H9 (cell line): Measurements from ENCODE around the gene SNX5. TPM values are rescaled to one million over a fixed set of nuclear protein-coding genes. Genes with fewer than 3 reads are reported as not detected.

ENCODE experiments used
- DNase-seq: peaks from one replicate; pipeline ENCODE4 v3.0.0-alpha.2; 2017
- H2AFZ ChIP-seq: one replicate; pipeline ENCODE4 v1.6.1; 2013; ENCODE audit warnings: mild to moderate bottlenecking, low read length, control low read depth, moderate library complexity
- H2AK5ac ChIP-seq: 2 replicates; pipeline ENCODE4 v1.6.1; 2013; ENCODE audit warnings: low read length, control low read depth, mixed read lengths; ENCODE audit not compliant: insufficient read length
- H2BK120ac ChIP-seq: one replicate; pipeline ENCODE4 v1.6.1; 2013; ENCODE audit warnings: low read depth, mild to moderate bottlenecking, low read length, control low read depth, inconsistent platforms; ENCODE audit not compliant: poor library complexity, severe bottlenecking
- H2BK12ac ChIP-seq: 2 replicates; pipeline ENCODE4 v1.6.1; 2013; ENCODE audit warnings: low read length, control low read depth, mixed read lengths, low read depth; ENCODE audit not compliant: insufficient read length
- H2BK15ac ChIP-seq: 2 replicates; pipeline ENCODE4 v1.6.1; 2013; ENCODE audit warnings: low read depth, low read length, control low read depth
- H2BK20ac ChIP-seq: one replicate; pipeline ENCODE4 v1.6.1; 2013; ENCODE audit warnings: low read depth, mild to moderate bottlenecking, low read length, control low read depth, inconsistent platforms; ENCODE audit not compliant: poor library complexity, severe bottlenecking
- H2BK5ac ChIP-seq: 2 replicates; pipeline ENCODE4 v1.6.1; 2013; ENCODE audit warnings: low read length, control low read depth, mixed read lengths; ENCODE audit not compliant: insufficient read length
- H3K14ac ChIP-seq: 2 replicates; pipeline ENCODE4 v1.6.1; 2013; ENCODE audit warnings: low read length, control low read depth; ENCODE audit not compliant: insufficient read depth
- H3K18ac ChIP-seq: 2 replicates; pipeline ENCODE4 v1.6.1; 2013; ENCODE audit warnings: low read depth, mild to moderate bottlenecking, mixed read lengths, low read length, control low read depth; ENCODE audit not compliant: insufficient read length
- H3K23ac ChIP-seq: 2 replicates; pipeline ENCODE4 v1.6.1; 2013; ENCODE audit warnings: low read length, control low read depth, mixed read lengths, low read depth; ENCODE audit not compliant: insufficient read length
- H3K23me2 ChIP-seq: 2 replicates; pipeline ENCODE4 v1.6.1; 2013; ENCODE audit warnings: low read depth, mild to moderate bottlenecking, mixed read lengths, low read length, control low read depth; ENCODE audit not compliant: insufficient read length, poor library complexity, severe bottlenecking
- H3K27ac ChIP-seq: 2 replicates; pipeline ENCODE4 v1.5.1; 2013; ENCODE audit warnings: low read length, control low read depth, mixed read lengths, low read depth; ENCODE audit not compliant: insufficient read length
- H3K27me3 ChIP-seq: 2 replicates; pipeline ENCODE4 v1.6.1; 2013; ENCODE audit warnings: low read length, control low read depth, inconsistent platforms; ENCODE audit not compliant: insufficient read depth
- H3K4ac ChIP-seq: 2 replicates; pipeline ENCODE4 v1.6.1; 2013; ENCODE audit warnings: low read depth, mild to moderate bottlenecking, control low read depth, inconsistent platforms, low read length, moderate library complexity
- H3K4me1 ChIP-seq: 2 replicates; pipeline ENCODE4 v1.6.1; 2013; ENCODE audit warnings: low read length, control low read depth, inconsistent platforms; ENCODE audit not compliant: insufficient read depth
- H3K4me2 ChIP-seq: 2 replicates; pipeline ENCODE4 v1.6.1; 2013; ENCODE audit warnings: low read length, control low read depth, mixed read lengths; ENCODE audit not compliant: insufficient read length, insufficient read depth
- H3K56ac ChIP-seq: 2 replicates; pipeline ENCODE4 v1.6.1; 2013; ENCODE audit warnings: low read depth, mild to moderate bottlenecking, mixed read lengths, low read length, control low read depth; ENCODE audit not compliant: insufficient read length
- H3K79me1 ChIP-seq: 2 replicates; pipeline ENCODE4 v1.6.1; 2013; ENCODE audit warnings: low read depth, mild to moderate bottlenecking, moderate library complexity, low read length, control low read depth, inconsistent platforms; ENCODE audit not compliant: insufficient read depth, poor library complexity, severe bottlenecking
- H3K79me2 ChIP-seq: 2 replicates; pipeline ENCODE4 v1.6.1; 2013; ENCODE audit warnings: low read length, control low read depth, inconsistent platforms; ENCODE audit not compliant: insufficient read depth
- H3K9ac ChIP-seq: 2 replicates; pipeline ENCODE4 v1.6.1; 2013; ENCODE audit warnings: low read length, control low read depth, mixed read lengths; ENCODE audit not compliant: insufficient read length; ENCODE audit errors: extremely low read depth
- H3K9me3 ChIP-seq: one replicate; pipeline ENCODE4 v1.6.1; 2013; ENCODE audit warnings: low read depth, low read length, inconsistent platforms; ENCODE audit not compliant: control insufficient read depth
- H3T11ph ChIP-seq: one replicate; pipeline ENCODE4 v1.6.1; 2013; ENCODE audit warnings: mild to moderate bottlenecking, low read length, control low read depth, inconsistent platforms
- H4K20me1 ChIP-seq: one replicate; pipeline ENCODE4 v1.6.1; 2013; ENCODE audit not compliant: control insufficient read depth, insufficient read length, insufficient read depth
- H4K5ac ChIP-seq: 2 replicates; pipeline ENCODE4 v1.6.1; 2013; ENCODE audit warnings: low read depth, mild to moderate bottlenecking, mixed read lengths, low read length, control low read depth; ENCODE audit not compliant: insufficient read length
- H4K8ac ChIP-seq: replicated peaks from 2 replicates; pipeline ENCODE4 v1.6.1; 2013; ENCODE audit warnings: low read length, control low read depth, mixed read lengths, low read depth; ENCODE audit not compliant: insufficient read length
- H4K91ac ChIP-seq: 2 replicates; pipeline ENCODE4 v1.6.1; 2013; ENCODE audit warnings: low read depth, mild to moderate bottlenecking, moderate library complexity, mixed read lengths, low read length, control low read depth; ENCODE audit not compliant: insufficient read length
- H3K27ac Mint-ChIP-seq, 3 experiments: 2 replicates in 2 of 3; 3 replicates in 1 of 3; pipeline ENCODE4 v1.8.0; 2020 to 2021; ENCODE audit warnings: mixed read lengths in 3 of 3, mild to moderate bottlenecking in 1 of 3, moderate library complexity in 1 of 3
- H3K27me3 Mint-ChIP-seq: 2 replicates; pipeline ENCODE4 v1.8.0; 2021; ENCODE audit warnings: low read depth, mild to moderate bottlenecking, moderate library complexity, mixed read lengths
- H3K36me3 Mint-ChIP-seq, 3 experiments: 2 replicates in 2 of 3; 3 replicates in 1 of 3; pipeline ENCODE4 v1.8.0; 2020 to 2021; ENCODE audit warnings: low read depth in 3 of 3, mixed read lengths in 3 of 3; ENCODE audit not compliant: insufficient read depth in 1 of 3
- H3K4me1 Mint-ChIP-seq, 2 experiments: 2 replicates each; pipeline ENCODE4 v1.8.0; 2020; ENCODE audit warnings: mixed read lengths in 2 of 2
- H3K4me3 Mint-ChIP-seq, 2 experiments: 2 replicates in 1 of 2; 3 replicates in 1 of 2; pipeline ENCODE4 v1.8.0; 2020 to 2021; ENCODE audit warnings: mild to moderate bottlenecking in 2 of 2, mixed read lengths in 2 of 2, moderate library complexity in 1 of 2
- H3K9me3 Mint-ChIP-seq, 2 experiments: 2 replicates in 1 of 2; 3 replicates in 1 of 2; pipeline ENCODE4 v1.8.0; 2020; ENCODE audit warnings: mild to moderate bottlenecking in 2 of 2, mixed read lengths in 2 of 2, moderate library complexity in 1 of 2
- CTCF ChIP-seq: fragments of 200-600 bp; sonication (generic); conservative IDR thresholded peaks from 3 replicates; pipeline ENCODE4 v1.8.0; 2021; ENCODE audit warnings: antibody characterized with exemption, mild to moderate bottlenecking
- WGBS: extraction: QIAGEN DNeasy Blood & Tissue Kit; methylation state at CpG from one replicate; pipeline ENCODE4 v1.1.7; 2013; ENCODE audit warnings: missing lambda C conversion rate, low lambda C conversion rate, mixed read lengths; ENCODE audit not compliant: insufficient read length; ENCODE audit errors: extremely low coverage; 5-methylcytosine and 5-hydroxymethylcytosine counted together
- total RNA-seq: library from RNA; stranded (reverse); gene quantifications from 2 replicates; pipeline ENCODE4 v1.2.1, GENCODE V29; 2021

Gene SNX5
- total RNA-seq, 1 experiment from 2014 or later, result 194 TPM

- peaks cover 8% of the 10 kb centered on the region; the same call in 1 of the 2 replicates for H3K4me1 ChIP-seq
- Mint-ChIP-seq H3K4me3 (no peak overlapping the region), H3K9me3 (peaks cover 18 to 30% of the 10 kb centered on the region in 2 experiments), H3K27me3 (no peaks in the 10 kb centered on the region; the same call in none of the 2 replicates), H3K36me3 (peaks cover 9 to 18% (median 12%) of the 10 kb centered on the region in 3 experiments; a peak in 6 of 7 replicates), H3K4me1 (peaks cover 18 to 19% of the 10 kb centered on the region in 2 experiments), H3K27ac (no peak overlapping the region)
- H3K79me2 ChIP-seq, result no peaks in the 10 kb centered on the region
- H2BK120ac ChIP-seq, result no peak overlapping the region
- WGBS, result no CpG with 5 or more reads among the region's 3 CpGs
- H3K9ac ChIP-seq, result no peak overlapping the region
- H2AK5ac ChIP-seq, result no peak overlapping the region
- H4K20me1 ChIP-seq, result no peaks in the 10 kb centered on the region
- no peak for TF ChIP-seq CTCF
- H2AFZ ChIP-seq, result no peak overlapping the region
- DNase-seq, result no peak
- no peak overlapping the region for H3K27ac ChIP-seq
- H4K5ac ChIP-seq, result no peak overlapping the region
- no peaks in the 10 kb centered on the region for H3K27me3 ChIP-seq
- no peak overlapping the region for H2BK20ac ChIP-seq
- no peak overlapping the region for H2BK12ac ChIP-seq
- H3K4ac ChIP-seq, result no peak overlapping the region
- no peak overlapping the region for H3K23ac ChIP-seq
- H3K56ac ChIP-seq, result no peak overlapping the region
- H3K14ac ChIP-seq, result no peak overlapping the region
- no peak overlapping the region for H2BK15ac ChIP-seq
- no peak overlapping the region for H3K18ac ChIP-seq
- H2BK5ac ChIP-seq, result no peak overlapping the region
- H3K79me1 ChIP-seq, result no peaks in the 10 kb centered on the region
- H4K91ac ChIP-seq, result no peak overlapping the region
- H4K8ac ChIP-seq, result no peak overlapping the region
- no peak overlapping the region for H3K4me2 ChIP-seq
- peaks cover 6% of the 10 kb centered on the region for H3K9me3 ChIP-seq
- no peaks in the 10 kb centered on the region for H3K23me2 ChIP-seq
- H3T11ph ChIP-seq, result no peak overlapping the region
Measured at GRCh38 chr20:17893445-17893844, 75.1 kb downstream of the SNX5 start.
